H1 (cell line): Measurements from ENCODE around the gene MOG. TPM values are rescaled to one million over a fixed set of nuclear protein-coding genes. Genes with fewer than 3 reads are reported as not detected.

Source experiments
- CTCF ChIA-PET: fragments of 300-600 bp; sonication (Branson Sonifier 250); formaldehyde crosslinking; loops from one replicate; lab custom pipeline; 2021; ENCODE audit not compliant: partially characterized antibody; lab: Charles Lee
- POLR2A ChIA-PET: fragments of 300-600 bp; sonication (Branson Sonifier 250); formaldehyde crosslinking; loops from one replicate; lab custom pipeline; 2021; ENCODE audit warnings: inconsistent platforms; ENCODE audit not compliant: partially characterized antibody; lab: Charles Lee
- DNase-seq, 2 experiments: peaks; one replicate each; pipeline versions ENCODE4 v3.0.0 to v3.0.0-alpha.2; 2010 to 2022; ENCODE audit warnings: low spot score in 2 of 2, low read depth in 1 of 2, mixed read lengths in 1 of 2
- FAIRE-seq: peaks from 2 replicates; lab custom pipeline; 2011; peaks lifted over from hg19 to GRCh38; lab: Jason Lieb, UNC
- H2AFZ ChIP-seq: 2 replicates; pipeline ENCODE4 v1.8.1; 2012; ENCODE audit warnings: low read length, inconsistent platforms
- H2AK5ac ChIP-seq: 2 replicates; pipeline ENCODE4 v1.6.1; 2013; ENCODE audit warnings: low read depth, low read length
- H2BK120ac ChIP-seq: replicated peaks from 2 replicates; pipeline ENCODE3; 2013; ENCODE audit warnings: low read depth, low read length, inconsistent platforms
- H2BK12ac ChIP-seq: 2 replicates; pipeline ENCODE4 v1.6.1; 2013; ENCODE audit warnings: low read depth, low read length
- H2BK15ac ChIP-seq: 2 replicates; pipeline ENCODE4 v1.6.1; 2013; ENCODE audit warnings: low read length
- H2BK20ac ChIP-seq: 2 replicates; pipeline ENCODE4 v1.6.1; 2013; ENCODE audit warnings: low read length
- H2BK5ac ChIP-seq: 2 replicates; pipeline ENCODE4 v1.6.1; 2013; ENCODE audit warnings: low read depth, low read length
- H3K14ac ChIP-seq: 2 replicates; pipeline ENCODE4 v1.6.1; 2013; ENCODE audit warnings: inconsistent platforms; ENCODE audit not compliant: insufficient read length
- H3K18ac ChIP-seq: 2 replicates; pipeline ENCODE4 v1.6.1; 2013; ENCODE audit warnings: low read length; ENCODE audit errors: extremely low read depth
- H3K23ac ChIP-seq: 2 replicates; pipeline ENCODE4 v1.6.1; 2013; ENCODE audit warnings: inconsistent platforms; ENCODE audit not compliant: insufficient read length
- H3K23me2 ChIP-seq: 2 replicates; pipeline ENCODE4 v1.6.1; 2013; ENCODE audit warnings: low read depth, low read length
- H3K27ac ChIP-seq: 2 replicates; pipeline ENCODE4 v1.6.1; 2011; ENCODE audit warnings: low read depth, low read length, inconsistent platforms
- H3K27me3 ChIP-seq, 4 experiments: replicated peaks in 1 of 4; 1 replicate in 1 of 4; 2 replicates in 3 of 4; pipeline versions ENCODE4 v1.6.1 to v1.8.1; 2011 to 2013; ENCODE audit warnings: low read length in 3 of 4, mild to moderate bottlenecking in 3 of 4, inconsistent platforms in 2 of 4, mixed read lengths in 2 of 4, moderate library complexity in 1 of 4; ENCODE audit not compliant: control insufficient read depth in 3 of 4, insufficient read depth in 3 of 4; ENCODE audit errors: extremely low read depth in 1 of 4
- H3K36me3 ChIP-seq, 4 experiments: 2 replicates each; pipeline versions ENCODE4 v1.6.1 to v1.8.1; 2011 to 2013; ENCODE audit warnings: mild to moderate bottlenecking in 4 of 4, low read length in 3 of 4, moderate library complexity in 2 of 4, control low read depth in 1 of 4, inconsistent platforms in 1 of 4; ENCODE audit not compliant: insufficient read depth in 4 of 4, control insufficient read depth in 2 of 4
- H3K4ac ChIP-seq: replicated peaks from 2 replicates; pipeline ENCODE3; 2013; ENCODE audit warnings: low read length, low read depth, mixed read lengths, inconsistent platforms; ENCODE audit not compliant: insufficient read length
- H3K4me1 ChIP-seq, 4 experiments: replicated peaks in 1 of 4; 1 replicate in 1 of 4; 2 replicates in 3 of 4; pipeline versions ENCODE4 v1.6.1 to v1.8.1; 2011 to 2013; ENCODE audit warnings: low read length in 3 of 4, inconsistent platforms in 2 of 4, mixed read lengths in 1 of 4; ENCODE audit not compliant: insufficient read depth in 4 of 4, control insufficient read depth in 3 of 4
- H3K4me2 ChIP-seq, 2 experiments: 2 replicates each; pipeline versions ENCODE4 v1.6.1 to v1.8.1; 2011 to 2013; ENCODE audit warnings: low read depth in 2 of 2, low read length in 2 of 2, control low read depth in 1 of 2, inconsistent platforms in 1 of 2, mild to moderate bottlenecking in 1 of 2; ENCODE audit not compliant: insufficient read depth in 1 of 2
- H3K4me3 ChIP-seq, 4 experiments: fragments of 200-600, 300-600 bp in 1 of 4; sonication (generic), shearing (Covaris generic), sonication (Bioruptor Twin) in 1 of 4; 2 replicates each; pipeline versions ENCODE4 v1.5.1 to v1.8.1; 2011 to 2016; ENCODE audit warnings: low read length in 4 of 4, low read depth in 3 of 4, control low read depth in 2 of 4, inconsistent platforms in 2 of 4, mild to moderate bottlenecking in 2 of 4, mixed read lengths in 1 of 4, moderate library complexity in 1 of 4; ENCODE audit not compliant: insufficient read depth in 2 of 4; ENCODE audit errors: extremely low read depth in 1 of 4
- H3K56ac ChIP-seq: replicated peaks from 2 replicates; pipeline ENCODE3; 2013; ENCODE audit warnings: low read depth, mild to moderate bottlenecking, mixed read lengths, low read length, inconsistent platforms; ENCODE audit not compliant: insufficient read length
- H3K79me1 ChIP-seq: 2 replicates; pipeline ENCODE4 v1.6.1; 2013; ENCODE audit warnings: low read depth, low read length, control low read depth
- H3K79me2 ChIP-seq, 2 experiments: 2 replicates each; pipeline versions ENCODE4 v1.6.1 to v1.8.1; 2012 to 2013; ENCODE audit warnings: low read length in 2 of 2, mild to moderate bottlenecking in 2 of 2, inconsistent platforms in 1 of 2; ENCODE audit not compliant: insufficient read depth in 2 of 2, control insufficient read depth in 1 of 2
- H3K9ac ChIP-seq, 4 experiments: replicated peaks in 1 of 4; 1 replicate in 1 of 4; 2 replicates in 3 of 4; pipeline versions ENCODE4 v1.6.1 to v1.8.1; 2011 to 2013; ENCODE audit warnings: low read depth in 3 of 4, low read length in 3 of 4, control low read depth in 2 of 4, mild to moderate bottlenecking in 2 of 4, moderate library complexity in 2 of 4, inconsistent platforms in 1 of 4; ENCODE audit errors: extremely low read depth in 1 of 4
- H3K9me3 ChIP-seq, 2 experiments: 2 replicates each; pipeline versions ENCODE4 v1.6.1 to v1.8.1; 2012 to 2013; ENCODE audit warnings: mild to moderate bottlenecking in 2 of 2, moderate library complexity in 2 of 2, control low read depth in 1 of 2, inconsistent platforms in 1 of 2, low read depth in 1 of 2, low read length in 1 of 2, mixed read lengths in 1 of 2; ENCODE audit not compliant: insufficient read depth in 2 of 2
- H4K20me1 ChIP-seq, 2 experiments: replicated peaks in 1 of 2; 2 replicates each; pipeline versions ENCODE3 to v1.8.1; 2011 to 2013; ENCODE audit warnings: inconsistent platforms in 2 of 2, low read length in 2 of 2, mild to moderate bottlenecking in 1 of 2; ENCODE audit not compliant: insufficient read depth in 2 of 2, control insufficient read depth in 1 of 2
- H4K5ac ChIP-seq: 2 replicates; pipeline ENCODE4 v1.6.1; 2013; ENCODE audit warnings: low read length, low read depth, mixed read lengths, inconsistent platforms; ENCODE audit not compliant: insufficient read length
- H4K8ac ChIP-seq: 2 replicates; pipeline ENCODE4 v1.8.0; 2013; ENCODE audit warnings: mild to moderate bottlenecking, moderate library complexity, low read length, inconsistent platforms; ENCODE audit not compliant: insufficient read depth; ENCODE audit errors: extremely low read depth
- H4K91ac ChIP-seq: replicated peaks from 2 replicates; pipeline ENCODE3; 2013; ENCODE audit warnings: low read length, mixed read lengths, inconsistent platforms; ENCODE audit not compliant: insufficient read length
- EP300 ChIP-seq, 2 experiments: IDR thresholded peaks; 1 replicate in 1 of 2; 2 replicates in 1 of 2; pipeline ENCODE4 v1.6.1; 2011 to 2012; ENCODE audit warnings: low read depth in 2 of 2, low read length in 2 of 2, mild to moderate bottlenecking in 2 of 2, borderline replicate concordance in 1 of 2, inconsistent platforms in 1 of 2, moderate library complexity in 1 of 2
- HDAC2 ChIP-seq, 2 experiments: fragments of 300-600 bp in 1 of 2; sonication (generic) in 1 of 2; IDR thresholded peaks; 2 replicates each; pipeline ENCODE4 v1.6.1; 2011 to 2012; ENCODE audit warnings: low read depth in 2 of 2, low read length in 2 of 2, mild to moderate bottlenecking in 2 of 2, moderate library complexity in 2 of 2, borderline replicate concordance in 1 of 2, inconsistent platforms in 1 of 2
- NANOG ChIP-seq: IDR thresholded peaks from 2 replicates; pipeline ENCODE4 v1.6.1; 2011; ENCODE audit warnings: low read length, low read depth, mild to moderate bottlenecking, inconsistent platforms; ENCODE audit not compliant: insufficient read depth, poor library complexity, severe bottlenecking
- RNF2 ChIP-seq: fragments of 200-900, 300-1000 bp; sonication (generic); IDR thresholded peaks from 2 replicates; pipeline ENCODE4 v1.7.1; 2016; ENCODE audit warnings: borderline replicate concordance, low read depth, mild to moderate bottlenecking, antibody characterized with exemption, low read length; ENCODE audit not compliant: poor library complexity, severe bottlenecking; ENCODE audit errors: missing control alignments
- SP1 ChIP-seq: IDR thresholded peaks from 2 replicates; pipeline ENCODE4 v1.6.1; 2011; ENCODE audit warnings: low read depth, low read length
- SP2 ChIP-seq: IDR thresholded peaks from 2 replicates; pipeline ENCODE4 v1.6.1; 2012; ENCODE audit warnings: mild to moderate bottlenecking, low read length, inconsistent platforms
- SRF ChIP-seq: IDR thresholded peaks from 2 replicates; pipeline ENCODE4 v1.6.1; 2011; ENCODE audit warnings: mild to moderate bottlenecking, low read depth, low read length, moderate library complexity
- TAF7 ChIP-seq: optimal IDR thresholded peaks from 2 replicates; pipeline ENCODE3; 2011; ENCODE audit warnings: low read depth, mild to moderate bottlenecking, inconsistent platforms, low read length, moderate library complexity, borderline replicate concordance
- TEAD4 ChIP-seq: IDR thresholded peaks from 2 replicates; pipeline ENCODE4 v1.6.1; 2012; ENCODE audit warnings: low read depth, low read length, inconsistent platforms, mixed read lengths
- YY1 ChIP-seq: IDR thresholded peaks from 2 replicates; pipeline ENCODE4 v1.6.1; 2011; ENCODE audit warnings: low read depth, mild to moderate bottlenecking, low read length
- WGBS, 2 experiments: shearing (Covaris generic) in 1 of 2; methylation state at CpG; one replicate each; pipeline versions ENCODE4 v1.1.6 to v1.1.7; 2013 to 2015; ENCODE audit warnings: low lambda C conversion rate in 2 of 2, mixed read lengths in 2 of 2, inconsistent platforms in 1 of 2, low coverage in 1 of 2, missing lambda C conversion rate in 1 of 2; ENCODE audit not compliant: insufficient replicate concordance in 2 of 2, insufficient coverage in 1 of 2, insufficient read length in 1 of 2; ENCODE audit errors: extremely low coverage in 1 of 2, missing lambda C conversion rate in 1 of 2; 5-methylcytosine and 5-hydroxymethylcytosine counted together
- polyA plus RNA-seq, 7 experiments: library from polyadenylated mRNA; depleted of rRNA in 3 of 7; stranded (reverse) in 5 of 7; unstranded in 2 of 7; fragments of >200 nt in 5 of 7; fragments of 200-250 nt in 2 of 7; gene quantifications; 1 replicate in 5 of 7; 2 replicates in 1 of 7; 4 replicates in 1 of 7; pipeline versions ENCODE4 v1.2.1 to v1.2.3, GENCODE V29; 2011 to 2013; ENCODE audit warnings: missing spikeins in 2 of 7, mixed read lengths in 2 of 7
- total RNA-seq: library from RNA; stranded (reverse); fragmentation: NEBNext Ultra II Directional; extraction: Animal tissue kit (Norgen Biotek cat#: 25700); gene quantifications from 2 replicates; pipeline ENCODE4 v1.2.1, GENCODE V29; 2021

Gene MOG
- total and polyA plus RNA-seq, 2 of the 8 experiments (the other 6 are each of a cell fraction or from before 2014, with no cell fraction given) = 0.17 to 0.86 TPM

DNA sequence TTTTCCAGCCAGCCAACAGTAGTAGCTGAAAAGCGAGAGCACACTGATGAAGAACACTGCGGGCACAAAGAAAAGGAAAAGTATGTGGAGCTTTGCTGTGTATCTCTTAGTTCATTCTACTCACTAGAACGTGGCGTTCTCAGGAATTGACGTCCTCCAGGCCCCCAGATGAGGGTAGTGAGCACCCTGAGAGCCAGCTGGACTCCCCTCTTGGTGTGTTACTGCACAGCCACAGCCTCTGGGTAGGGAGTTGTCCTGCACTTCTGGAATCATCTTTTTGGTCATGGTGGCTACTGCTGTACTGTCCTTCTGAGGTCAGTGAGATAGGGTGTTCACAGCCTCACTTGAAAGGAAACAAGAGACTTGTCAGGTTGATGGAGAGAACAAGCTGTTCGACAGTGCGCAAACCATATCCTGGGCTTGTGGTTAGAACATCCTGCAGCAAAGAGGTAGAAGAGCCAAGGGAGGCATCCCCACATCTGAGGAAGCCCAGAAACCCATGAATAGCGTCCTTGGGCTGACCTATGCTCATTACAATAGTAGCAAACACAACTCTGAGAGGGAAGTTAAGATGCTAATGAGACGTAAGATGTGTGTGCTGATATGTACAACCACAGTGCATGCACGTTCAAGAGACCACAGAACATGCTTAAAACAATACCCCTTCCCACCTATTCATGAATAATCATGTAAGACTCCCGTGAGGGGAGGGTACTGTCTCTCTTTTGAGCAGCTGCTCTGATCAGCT is 51.7 kb downstream of the MOG start:
- no peaks in the 10 kb centered on the region for H3K27me3 ChIP-seq

More for the DNA sequence above, 51.7 kb downstream of the MOG start:
- no peak overlapping the region for H4K8ac ChIP-seq
- no peak overlapping the region for H3K23ac ChIP-seq
- no peak overlapping the region for H3K14ac ChIP-seq
- no peaks in the 10 kb centered on the region for H3K36me3 ChIP-seq
- H2BK120ac ChIP-seq = no peak overlapping the region
- ChIA-PET CTCF (interaction anchor here (0.7 to 3.4 kb wide), 10 partner anchors 12 to 301 kb away, joined by 3 to 18 read pairs (median 7); no protein-coding TSS in a partner anchor), POLR2A (no interaction called here)
- H3K79me2 ChIP-seq = no peaks in the 10 kb centered on the region
- H3K4ac ChIP-seq = no peak overlapping the region
- H3K4me3 ChIP-seq = no peak overlapping the region
- H2BK5ac ChIP-seq = no peak overlapping the region
- no peak overlapping the region for H3K56ac ChIP-seq
- WGBS, 2 experiments = 79% methylated on average over 11 of the region's 11 CpGs; no CpG with 5 or more reads in 1 of the 2 experiments
- TF ChIP-seq YY1 (no peak), SP1 (no peak), RNF2 (no peak), HDAC2 (IDR thresholded peaks at IDR 0.05; ENCODE audit: borderline replicate concordance in 1 of 2, low read depth in 2 of 2, low read length in 2 of 2) (no peak), SP2 (no peak), NANOG (no peak), EP300 (IDR thresholded peaks at IDR 0.05; ENCODE audit: borderline replicate concordance in 1 of 2, low read depth in 2 of 2, low read length in 2 of 2) (no peak), TEAD4 (no peak), TAF7 (no peak), SRF (no peak)
- H2BK15ac ChIP-seq = no peak overlapping the region
- H3K9me3 ChIP-seq = no peaks in the 10 kb centered on the region
- H2AFZ ChIP-seq = no peak overlapping the region
- H3K9ac ChIP-seq = no peak overlapping the region
- H3K18ac ChIP-seq = no peak overlapping the region
- DNase-seq = no peak
- no peaks in the 10 kb centered on the region for H3K79me1 ChIP-seq
- no peak overlapping the region for H3K4me2 ChIP-seq
- no peak overlapping the region for H4K5ac ChIP-seq
- no peak overlapping the region for H2AK5ac ChIP-seq
- H2BK20ac ChIP-seq = no peak overlapping the region
- H3K4me1 ChIP-seq = no peaks in the 10 kb centered on the region
- H4K91ac ChIP-seq = no peak overlapping the region
- no peak overlapping the region for H3K27ac ChIP-seq
- no peak overlapping the region for H2BK12ac ChIP-seq
- no peaks in the 10 kb centered on the region for H4K20me1 ChIP-seq
- H3K23me2 ChIP-seq = peaks cover 1% of the 10 kb centered on the region; the same call in 1 of the 2 replicates
- FAIRE-seq = no peak
